Activated CD4-positive, CD25-positive, alpha-beta regulatory T cell treated with anti-CD3 and anti-CD28 coated beads, Interleukin-2, amount 50 U/mL, for 16 hours (primary cell): ENCODE results near the gene WEE2.
"Not testable (repeated sequence)": the region's sequence is repeated elsewhere in the genome, so short reads cannot be mapped to it uniquely, and the experiment has no call there.

ENCODE experiments used
- DNase-seq: peaks from one replicate; pipeline ENCODE4 v3.0.0-alpha.2; 2020; ENCODE audit warnings: low read depth, low spot score

Gene WEE2

DNA sequence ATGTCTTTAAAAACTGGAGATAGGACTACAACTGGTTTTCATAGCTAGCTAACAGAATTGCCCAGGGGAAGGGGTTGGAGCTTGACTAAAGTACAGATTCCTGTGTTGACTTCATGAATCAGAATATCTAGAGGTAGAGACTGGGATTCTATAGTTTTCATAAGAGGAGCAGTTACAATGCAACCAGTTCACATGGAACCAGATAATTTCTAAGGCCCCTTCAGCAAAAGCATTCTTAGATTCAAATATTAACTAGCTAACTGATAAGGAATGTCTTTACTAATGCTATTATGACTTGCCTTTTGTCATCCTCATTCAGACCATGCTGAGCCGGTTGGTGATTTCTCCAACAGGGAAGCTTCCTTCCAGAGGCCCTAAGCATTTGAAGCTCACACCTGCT lies 5.7 kb downstream of the WEE2 start:
- no peak for DNase-seq

DNA sequence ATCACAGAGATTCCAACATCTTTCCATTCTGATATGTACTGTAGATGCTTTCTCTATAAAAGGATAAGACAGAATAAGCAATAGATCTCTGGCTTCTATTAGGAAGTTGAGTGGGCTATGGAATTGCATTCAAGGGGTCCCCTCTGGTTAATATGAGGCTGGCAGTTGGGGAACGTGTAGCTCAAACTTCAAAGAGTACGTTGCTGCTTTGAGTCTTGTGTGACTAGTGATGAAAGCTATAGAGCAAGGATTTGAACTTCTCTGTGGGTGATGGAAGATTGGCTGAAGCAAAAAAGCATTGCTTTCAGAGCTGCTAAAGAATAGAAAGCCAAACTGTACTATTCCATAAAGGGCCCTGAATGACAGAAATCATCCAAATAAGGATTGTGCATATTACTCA lies 6.4 kb downstream of the WEE2 start:
- DNase-seq, result no peak

DNA sequence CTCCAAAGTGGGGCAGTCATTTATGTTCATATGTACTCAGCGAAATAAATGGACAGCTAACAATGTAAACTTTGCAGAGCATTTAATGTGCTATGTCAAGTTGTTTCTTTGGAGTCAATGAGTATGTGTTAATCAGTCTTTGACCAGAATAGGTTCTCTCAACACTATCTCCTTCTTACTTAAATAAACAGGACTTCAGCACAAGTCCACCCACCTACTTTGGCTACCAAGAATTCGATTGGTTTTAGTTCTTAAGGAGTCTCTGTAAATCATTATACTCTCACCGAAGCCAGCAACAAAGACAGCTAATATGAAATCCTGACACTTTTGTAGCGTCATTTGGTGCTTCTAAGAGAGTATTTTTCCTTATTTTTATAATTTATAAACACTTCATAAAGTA lies 6.9 kb downstream of the WEE2 start:
- DNase-seq, result no peak

DNA sequence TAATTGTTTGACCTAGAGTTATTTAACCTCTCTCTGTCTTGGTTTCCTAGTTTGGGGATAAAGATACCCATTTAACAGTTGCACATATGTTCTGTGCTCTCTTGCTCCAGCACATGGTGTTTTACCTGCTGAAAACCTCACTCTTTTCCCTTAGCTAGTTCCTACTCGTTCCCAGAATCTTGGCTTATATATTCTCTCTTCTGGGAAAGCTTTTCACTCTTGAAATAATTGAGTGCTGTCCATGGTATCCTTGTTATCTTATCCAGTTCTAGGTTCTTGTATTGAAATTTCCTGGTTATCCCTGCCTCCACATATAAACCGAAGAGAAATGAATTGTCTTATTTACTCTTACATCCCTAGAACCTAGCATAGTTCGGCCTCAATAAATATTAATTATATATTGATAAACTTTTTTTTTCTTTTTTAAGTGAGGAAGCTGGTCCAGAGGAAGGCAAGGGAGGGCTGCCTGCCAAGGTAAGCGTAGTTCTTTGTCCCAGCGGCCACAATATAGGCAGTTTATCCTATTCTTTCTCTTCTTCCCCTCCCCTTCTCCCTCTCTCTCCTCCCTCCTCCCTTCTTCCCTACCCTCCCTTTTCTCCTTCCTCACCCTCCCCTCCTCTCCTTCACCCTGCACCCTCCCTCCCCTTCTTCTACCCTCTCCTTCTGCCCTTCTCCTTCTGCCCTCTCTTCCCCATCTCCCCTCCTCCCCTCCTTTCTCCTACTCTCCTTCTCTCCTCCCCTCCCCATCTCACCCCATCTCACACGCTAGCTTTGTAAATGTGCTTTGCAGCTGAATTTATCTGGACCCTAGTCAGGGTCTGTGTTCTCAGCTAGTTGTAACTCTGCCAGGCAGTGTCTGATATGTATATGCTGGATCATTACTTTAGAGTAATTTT lies 7.9 kb downstream of the WEE2 start:
- DNase-seq, result no peak

DNA sequence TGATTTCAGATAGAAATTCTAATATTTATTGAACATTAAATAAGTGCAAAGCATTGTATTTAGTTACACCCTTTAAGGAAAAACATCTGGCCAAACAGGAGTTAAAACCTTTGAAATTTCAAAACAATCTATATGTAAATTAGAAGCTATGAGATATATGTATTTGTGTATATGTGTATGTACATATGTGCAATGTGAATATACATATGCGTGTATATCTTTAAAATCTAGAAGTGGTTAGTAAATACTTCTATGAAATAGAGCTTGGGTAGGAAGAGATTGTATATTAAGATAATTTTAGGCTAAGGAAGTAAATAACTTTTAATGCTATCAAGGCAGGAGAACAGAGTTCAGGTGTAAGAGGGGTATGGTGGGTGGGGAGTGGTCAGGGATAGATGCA lies 9.3 kb downstream of the WEE2 start:
- DNase-seq, result no peak

DNA sequence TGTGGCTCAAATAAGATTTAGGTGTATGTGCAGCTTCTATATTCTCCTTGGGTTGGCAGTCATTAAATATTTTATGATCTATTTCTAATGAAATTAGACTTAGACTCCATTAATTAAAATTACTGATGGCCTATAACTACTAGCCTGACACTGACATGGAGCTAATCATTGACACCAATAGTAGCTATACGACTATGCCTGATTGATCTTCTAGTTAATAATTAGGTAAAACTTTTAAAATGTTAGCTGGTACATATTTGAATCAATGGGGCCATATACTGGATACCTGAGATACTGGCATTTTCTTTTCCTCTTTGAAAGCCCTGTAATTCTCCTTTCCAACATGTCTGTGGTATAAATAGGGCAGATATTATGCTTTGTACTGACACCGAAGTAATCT lies 14.4 kb downstream of the WEE2 start:
- DNase-seq, result no peak

DNA sequence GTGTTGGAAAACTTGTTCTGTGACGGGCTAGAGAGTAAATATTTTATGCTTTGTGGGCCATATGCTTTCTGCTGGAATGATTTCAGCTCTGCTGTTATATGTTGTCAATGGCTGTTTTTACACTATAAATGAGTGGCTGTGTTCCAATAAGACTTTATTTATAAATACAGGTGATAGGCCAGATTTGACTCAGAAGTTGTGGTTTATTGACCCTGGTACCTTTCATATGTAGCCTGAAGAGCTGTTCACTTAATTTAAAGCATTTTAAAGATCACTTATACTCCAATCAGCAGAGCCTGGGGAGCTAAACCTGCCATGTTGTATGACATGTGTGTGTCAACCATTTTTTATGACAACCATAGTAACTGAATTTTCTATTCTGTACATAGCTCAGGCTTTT lies 20.9 kb downstream of the WEE2 start:
- no peak for DNase-seq

DNA sequence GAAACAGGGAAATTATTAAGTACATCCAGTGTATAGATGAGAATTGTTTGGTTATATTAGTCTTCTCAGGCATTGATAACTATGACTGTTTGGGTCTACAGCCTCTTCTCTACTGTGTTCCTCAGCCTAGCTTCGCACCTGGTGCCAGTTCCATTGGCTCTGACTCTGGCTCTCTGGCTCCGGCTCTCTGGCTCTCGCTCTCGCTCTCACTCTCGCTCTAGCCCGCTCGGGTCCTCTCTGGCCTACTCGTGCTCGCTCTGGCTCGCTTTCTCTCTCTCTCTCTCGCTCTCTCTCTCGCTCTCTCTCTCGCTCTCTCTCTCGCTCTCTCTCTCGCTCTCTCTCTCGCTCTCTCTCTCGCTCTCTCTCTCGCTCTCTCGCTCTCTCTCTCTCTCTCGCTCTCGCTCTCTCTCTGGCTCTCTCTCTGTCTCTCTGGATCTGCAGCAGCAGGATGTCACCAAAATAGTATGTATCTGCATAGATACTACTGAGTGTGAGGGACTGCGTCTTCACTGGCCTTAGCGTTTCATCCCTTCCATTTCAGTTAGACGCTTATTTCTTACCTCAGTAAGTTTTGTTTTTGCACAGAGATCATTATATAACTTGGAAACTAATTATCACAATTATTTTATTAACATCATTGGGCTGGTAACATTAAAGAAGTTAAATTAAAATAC lies 23.5 kb downstream of the WEE2 start:
- DNase-seq, result no peak

DNA sequence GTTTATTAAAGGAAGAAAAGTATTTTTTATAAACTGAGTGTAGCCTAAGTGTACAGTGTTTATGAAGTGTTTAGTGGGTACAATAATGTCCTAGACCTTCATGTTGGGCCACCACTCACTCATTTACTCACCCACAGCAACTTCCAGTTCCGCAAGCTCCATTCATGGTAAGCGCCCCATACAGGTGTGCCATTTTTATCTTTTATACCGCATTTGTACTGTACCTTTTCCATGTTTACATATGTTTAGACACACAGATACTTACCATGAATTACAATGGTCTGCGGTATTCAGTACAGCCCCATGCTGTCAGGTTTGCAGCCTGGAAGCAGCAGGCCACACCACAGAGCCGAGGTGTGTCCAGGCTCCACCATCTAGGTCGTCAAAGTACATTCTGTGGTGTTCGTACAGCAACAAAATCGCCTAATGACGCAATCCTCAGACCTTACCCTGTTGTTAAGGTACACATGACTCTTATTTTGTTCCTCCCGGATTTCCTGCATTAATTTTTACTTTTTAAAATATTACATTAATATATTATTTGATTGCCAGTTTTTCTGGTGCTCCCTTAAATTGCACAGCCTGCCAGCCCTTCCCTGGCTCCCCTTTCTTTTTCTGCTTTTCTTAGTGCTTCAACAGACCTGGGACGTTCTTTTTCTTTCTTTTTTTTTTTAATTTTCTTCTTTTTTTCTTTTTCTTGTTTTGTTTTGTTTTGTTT lies 29.1 kb downstream of the WEE2 start:
- DNase-seq, result no peak

DNA sequence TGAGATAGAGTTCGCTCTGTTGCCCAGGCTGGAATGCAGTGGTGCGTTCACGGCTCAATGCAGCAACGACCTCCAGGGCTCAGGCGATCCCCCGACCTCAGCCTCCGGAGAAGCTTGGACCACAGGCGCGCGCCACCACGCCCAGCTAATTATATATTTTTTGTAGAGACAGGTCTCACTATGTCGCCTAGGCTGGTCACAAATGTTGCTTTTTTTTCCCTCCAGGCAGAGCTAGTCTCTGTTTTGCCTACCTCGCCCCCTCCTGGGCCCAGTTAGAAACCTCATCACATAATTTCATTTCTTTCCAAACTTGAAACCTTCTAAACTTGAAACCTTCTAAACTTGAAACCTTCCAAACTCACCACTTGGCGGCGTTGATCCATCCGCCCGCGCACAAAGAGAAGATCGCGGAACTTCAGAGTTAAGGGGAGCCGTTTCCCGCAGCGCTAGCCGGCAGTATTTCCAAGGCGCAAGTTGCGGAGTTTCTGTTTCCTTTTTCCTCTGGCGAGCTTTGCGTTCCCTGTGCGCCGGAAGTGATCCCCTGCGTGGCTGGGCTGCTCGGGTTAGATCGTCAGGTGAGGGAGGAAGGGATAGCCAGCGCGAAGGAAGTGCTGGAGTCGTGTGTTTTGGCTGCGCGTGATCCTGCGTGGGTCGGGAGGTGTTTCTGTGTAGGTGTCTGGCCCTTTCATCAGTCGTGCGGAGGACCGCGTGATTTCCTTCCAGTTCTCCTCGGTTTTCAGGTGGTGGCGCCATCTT lies 29.9 kb downstream of the WEE2 start, which contains the start of gene SSBP1:
TSS of gene SSBP1 (plus strand) at position 523 of the 756 bp plus-strand sequence. CDS start 809 bp downstream, outside the sequence.
- peak; percentile 85 for DNase-seq

DNA sequence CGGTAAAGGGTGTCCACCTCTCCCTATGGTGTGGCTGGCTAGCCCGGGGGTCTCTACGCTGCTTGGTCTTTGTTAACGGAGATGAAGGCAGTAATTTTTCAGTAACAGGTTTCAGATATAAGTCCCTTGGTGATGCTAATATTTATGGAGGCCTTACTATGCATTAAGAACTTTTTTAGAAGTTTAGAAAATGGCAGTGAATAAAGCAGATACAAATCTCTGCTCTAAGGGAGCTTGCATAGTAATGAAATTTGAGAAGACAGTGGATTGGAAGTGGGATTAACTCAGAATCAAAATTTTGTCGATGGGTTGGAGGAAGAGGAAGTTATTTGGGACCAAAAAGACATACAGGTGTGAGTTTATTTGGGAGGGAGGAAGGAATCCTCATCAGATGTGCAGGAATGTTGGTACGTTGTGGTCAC lies 30.4 kb downstream of the WEE2 start:
- no peak for DNase-seq

DNA sequence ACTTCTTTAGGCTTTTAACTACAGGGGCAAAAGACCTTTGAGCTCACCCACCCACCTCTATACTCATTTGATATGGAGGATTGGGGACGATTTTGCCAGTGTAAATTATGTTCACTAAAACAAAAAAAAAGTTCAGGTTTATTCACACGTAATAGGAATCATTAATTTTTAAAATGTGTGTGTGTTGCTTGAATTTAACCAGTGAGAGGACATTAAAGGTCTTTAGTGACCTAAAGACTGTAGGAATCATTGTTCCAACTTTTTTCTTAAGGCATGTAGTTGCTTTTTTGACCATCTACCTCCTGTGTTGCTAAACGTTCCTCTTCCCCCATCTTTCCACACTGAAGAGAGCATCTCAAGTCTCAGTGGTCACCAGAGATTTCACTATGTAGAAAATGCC lies 31.1 kb downstream of the WEE2 start:
- DNase-seq, result no peak

DNA sequence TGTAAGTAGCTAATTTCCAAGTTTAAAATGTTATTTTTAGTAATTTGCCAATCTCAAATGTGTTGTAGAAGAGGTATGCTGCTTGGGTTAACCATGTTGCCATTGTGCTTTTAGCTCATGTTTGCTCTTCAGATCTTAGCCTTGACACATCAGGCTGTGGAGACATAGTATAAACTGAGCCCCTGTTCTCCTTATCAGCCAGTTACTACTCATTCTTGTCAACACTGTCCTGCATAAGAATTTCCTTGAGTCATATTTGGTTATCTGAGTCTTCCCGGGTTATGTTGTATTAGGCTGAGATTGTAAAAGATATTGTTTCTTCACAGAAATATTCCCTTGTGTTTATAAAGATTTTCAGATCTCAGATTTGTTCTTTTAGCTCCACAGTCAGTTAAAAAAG lies 34.1 kb downstream of the WEE2 start:
- no peak for DNase-seq

DNA sequence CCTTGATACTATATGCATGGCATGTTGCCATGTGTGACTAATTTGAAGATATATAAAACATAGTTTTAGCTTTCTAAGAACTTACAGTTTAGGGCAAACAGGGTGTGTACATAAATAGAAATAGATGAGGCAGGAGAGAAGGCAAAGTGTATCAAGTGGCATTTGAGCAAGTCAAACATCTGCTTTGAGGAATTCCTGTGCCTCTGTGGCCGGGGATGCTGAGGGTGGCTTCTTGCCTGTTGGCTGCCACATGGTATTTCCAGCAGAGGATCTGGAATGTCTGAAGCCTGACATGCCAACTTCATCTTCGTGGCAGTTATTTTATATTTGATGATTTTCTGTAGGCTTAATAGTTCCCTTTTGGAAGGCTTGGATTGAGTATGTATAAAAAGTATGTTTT lies 36.0 kb downstream of the WEE2 start:
- no peak for DNase-seq

DNA sequence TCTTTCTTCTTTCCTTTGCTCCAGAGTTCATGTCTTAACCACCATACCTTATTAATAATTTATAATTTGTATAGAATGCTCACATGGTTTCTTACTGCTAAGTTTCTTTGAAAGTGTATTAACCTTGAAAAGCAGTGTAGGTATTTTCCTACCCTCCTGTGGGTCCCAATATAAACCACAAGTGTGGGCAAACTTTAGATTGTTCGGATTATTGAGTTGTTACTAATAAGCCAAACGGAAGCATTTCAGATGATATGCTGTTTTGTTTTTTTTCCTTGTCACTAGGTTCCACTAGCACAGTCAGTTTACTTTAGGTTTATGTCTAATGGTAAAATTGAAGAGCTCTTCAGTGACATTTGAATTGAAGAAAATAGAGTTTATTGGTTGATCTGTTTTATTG lies 40.2 kb downstream of the WEE2 start:
- no peak for DNase-seq

DNA sequence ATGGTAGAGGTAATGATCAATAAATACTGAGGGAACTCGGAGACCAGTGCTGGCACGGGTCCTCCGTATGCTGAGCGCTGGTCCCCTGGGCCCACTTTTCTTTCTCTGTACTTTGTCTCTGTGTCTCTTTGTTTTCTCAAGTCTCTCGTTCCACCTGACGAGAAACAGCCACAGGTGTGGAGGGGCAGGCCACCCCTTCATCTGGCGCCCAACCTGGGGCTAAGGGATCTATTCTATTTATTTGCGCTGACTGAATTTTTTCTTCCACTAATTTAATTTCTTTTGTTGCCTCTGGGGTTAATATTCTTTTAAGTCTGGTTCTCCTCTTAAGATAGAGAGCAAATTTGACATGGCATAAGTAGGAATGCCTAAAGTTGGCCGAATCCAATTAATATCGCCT lies 43.8 kb downstream of the WEE2 start:
- not testable (repeated sequence) for DNase-seq

DNA sequence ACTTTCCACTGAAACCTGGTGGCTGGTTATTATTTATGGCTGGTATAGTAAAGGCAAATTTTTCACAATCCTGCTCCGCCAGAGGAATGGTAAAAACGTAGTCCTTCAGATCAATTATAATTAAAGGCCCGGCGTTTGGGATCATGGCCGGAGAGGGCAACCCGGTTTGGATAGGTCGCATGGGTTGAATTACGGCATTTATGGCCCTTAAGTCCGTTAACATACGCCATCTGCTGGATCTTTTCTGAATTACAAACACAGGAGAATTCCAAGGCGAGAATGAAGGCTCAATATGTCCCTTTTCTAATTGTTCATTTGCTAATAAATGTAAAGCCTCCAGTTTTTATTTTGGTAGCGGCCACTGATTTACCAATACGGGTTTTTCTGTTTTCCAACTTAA lies 44.5 kb downstream of the WEE2 start:
- no peak for DNase-seq

DNA sequence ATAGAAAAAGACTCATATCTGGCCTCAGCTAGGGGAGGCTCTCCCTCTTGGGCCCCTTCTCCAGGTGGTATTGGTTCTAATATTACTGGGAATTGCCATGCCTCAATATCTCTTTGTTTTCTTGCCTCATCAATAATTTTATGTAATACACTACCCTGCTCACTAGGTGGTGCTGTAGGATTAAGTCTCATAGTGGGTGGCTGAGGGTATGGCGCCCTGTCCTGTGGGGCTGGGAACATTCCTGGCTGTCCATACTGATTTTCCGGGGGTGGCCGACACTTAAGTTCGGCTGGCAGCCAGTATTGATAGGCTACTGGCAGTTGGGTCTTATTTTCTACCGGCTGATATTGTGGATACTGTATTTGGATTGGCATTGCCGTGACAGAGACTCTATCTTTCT lies 46.8 kb downstream of the WEE2 start:
- DNase-seq, result no peak

DNA sequence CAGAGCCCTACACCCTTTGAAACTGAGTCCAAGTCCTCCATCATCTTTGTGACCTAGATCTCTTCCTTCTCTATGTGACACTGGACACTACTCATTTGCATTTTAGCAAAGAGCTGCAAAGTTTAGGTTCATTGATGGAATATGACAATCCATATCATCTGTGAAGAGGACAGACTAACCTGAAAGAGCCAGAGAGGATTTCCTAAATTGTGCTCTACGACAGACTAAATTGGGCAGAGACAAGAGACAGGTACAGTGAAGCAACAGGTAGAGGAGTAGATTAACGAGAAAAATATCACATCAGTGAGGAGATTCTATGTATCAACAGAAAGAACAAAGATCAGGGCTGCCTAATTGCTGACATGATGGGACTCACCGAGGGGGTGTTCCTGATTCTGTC lies 55.6 kb downstream of the WEE2 start, which contains the start of gene TAS2R3:
TSS of gene TAS2R3 (plus strand) at position 301 of the 400 bp plus-strand sequence. CDS start at position 363, 62 bp downstream.
- no peak for DNase-seq

DNA sequence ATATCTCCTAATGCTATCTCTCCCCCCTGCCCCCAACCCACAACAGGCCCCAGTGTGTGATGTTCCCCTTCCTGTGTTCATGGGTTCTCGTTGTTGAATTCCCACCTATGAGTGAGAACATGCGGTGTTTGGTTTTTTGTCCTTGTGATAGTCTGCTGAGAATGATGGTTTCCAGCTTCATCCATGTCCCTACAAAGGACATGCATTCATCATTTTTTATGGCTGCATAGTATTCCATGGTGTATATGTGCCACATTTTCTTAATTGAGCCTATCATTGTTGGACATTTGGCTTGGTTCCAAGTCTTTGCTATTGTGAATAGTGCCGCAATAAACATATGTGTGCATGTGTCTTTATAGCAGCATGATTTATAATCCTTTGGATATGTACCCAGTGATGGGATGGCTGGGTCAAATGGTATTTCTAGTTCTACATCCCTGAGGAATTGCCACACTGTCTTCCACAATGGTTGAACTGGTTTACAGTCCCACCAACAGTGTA lies 62.0 kb downstream of the WEE2 start:
- not testable (repeated sequence) for DNase-seq

DNA sequence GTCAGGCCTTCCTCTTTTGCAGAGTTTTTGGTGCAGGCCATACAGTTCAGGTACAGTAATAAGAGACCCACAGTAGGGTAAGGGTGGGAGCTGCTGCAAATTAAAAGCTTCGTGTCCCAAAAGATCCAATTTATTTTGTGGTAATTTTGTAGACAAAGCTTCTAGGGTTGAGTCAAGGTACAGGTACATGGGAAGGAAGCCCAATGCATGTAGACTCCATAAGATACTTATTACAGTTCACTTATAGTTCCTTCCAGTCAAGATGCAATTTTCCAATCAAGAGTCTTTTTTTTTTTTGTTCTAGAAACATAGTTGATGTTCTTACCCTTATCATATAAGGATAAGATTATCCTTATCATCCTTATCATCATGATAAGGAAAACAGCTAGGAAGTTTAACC lies 68.2 kb downstream of the WEE2 start, which contains the start of gene TAS2R4:
TSS of gene TAS2R4 (plus strand) at position 301 of the 400 bp plus-strand sequence. CDS start 1,815 bp downstream, outside the sequence.
- DNase-seq, result no peak
